Esophagus mucosa (tissue), 1 donor: ENCODE measurements around the gene TRPV2. TPM values are rescaled to one million over a fixed set of nuclear protein-coding genes. Genes with fewer than 3 reads are reported as not detected.

Experiments
- ATAC-seq: fragments of 200-7000 bp; cut with Tn5 transposase; one replicate; pipeline ENCODE4 v1.9.1; 2020
- total RNA-seq: library from RNA; stranded (reverse); gene quantifications from one replicate; pipeline ENCODE4 v1.2.4, GENCODE V29; 2023
- donor health status: DM: yes; HTN: yes; CAD: no.

TRPV2 gene
- total RNA-seq, 1 donor from 2014 or later: 2.7 TPM

DNA sequence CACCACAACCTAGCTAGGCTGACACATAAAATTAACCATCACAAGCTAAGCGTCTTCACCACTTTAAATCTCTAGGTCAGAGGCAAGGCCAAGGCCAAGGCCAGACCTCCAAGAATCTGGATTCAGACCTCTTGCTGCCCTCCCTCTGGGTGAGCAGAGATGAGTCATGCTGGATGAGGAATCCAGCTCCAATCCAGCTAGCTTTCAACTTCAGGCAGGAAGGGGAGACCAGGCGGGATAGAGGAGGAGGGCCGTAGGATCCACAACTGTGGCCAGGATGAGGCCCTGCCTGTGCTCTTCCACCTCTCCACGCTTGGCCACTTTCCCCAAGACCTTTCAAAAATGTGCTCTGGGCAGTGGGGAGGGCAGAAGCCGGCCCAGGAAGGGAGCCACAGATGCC is 61.9 kb downstream of the TRPV2 start:
- no peak for ATAC-seq

DNA sequence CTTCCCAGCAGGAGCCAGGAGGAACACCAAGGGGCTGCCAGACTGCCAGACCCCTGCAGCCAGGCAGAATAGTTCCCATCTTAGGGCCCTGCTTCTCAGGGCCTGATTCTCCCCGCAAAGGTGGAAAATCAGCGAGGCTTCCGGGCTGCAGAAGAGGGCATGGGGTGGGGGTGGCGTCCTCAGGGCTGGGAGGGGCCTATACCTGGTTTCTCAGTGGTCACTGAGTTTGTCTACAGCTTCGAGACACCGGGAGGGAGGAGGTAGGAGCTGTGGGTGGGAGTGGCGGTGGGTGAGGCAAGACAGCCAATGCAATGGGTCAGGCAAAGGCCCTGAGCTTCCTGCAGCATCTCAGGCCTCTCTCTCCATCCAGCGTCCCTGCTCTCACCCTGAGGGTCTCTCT is 62.3 kb downstream of the TRPV2 start:
- no peak for ATAC-seq

DNA sequence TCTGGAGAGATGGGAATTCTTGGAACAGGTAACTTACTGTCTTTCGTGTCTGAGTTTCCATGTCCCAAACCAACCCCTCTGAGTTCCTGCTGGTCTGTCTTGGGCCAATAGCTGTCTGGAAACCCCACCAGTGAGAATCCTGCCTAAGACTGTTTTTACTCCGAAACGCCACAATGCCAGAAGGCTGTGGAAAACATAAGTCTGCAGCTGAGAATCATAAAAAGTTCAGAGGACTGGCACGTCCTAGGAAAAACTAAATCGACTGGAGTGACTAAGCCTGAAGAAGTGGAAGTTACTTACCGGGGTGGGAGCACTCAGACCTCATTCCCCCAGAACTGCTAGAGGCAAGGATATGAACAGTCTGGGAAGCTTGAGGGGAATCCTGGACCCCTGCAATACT is 63.3 kb downstream of the TRPV2 start:
- no peak for ATAC-seq

DNA sequence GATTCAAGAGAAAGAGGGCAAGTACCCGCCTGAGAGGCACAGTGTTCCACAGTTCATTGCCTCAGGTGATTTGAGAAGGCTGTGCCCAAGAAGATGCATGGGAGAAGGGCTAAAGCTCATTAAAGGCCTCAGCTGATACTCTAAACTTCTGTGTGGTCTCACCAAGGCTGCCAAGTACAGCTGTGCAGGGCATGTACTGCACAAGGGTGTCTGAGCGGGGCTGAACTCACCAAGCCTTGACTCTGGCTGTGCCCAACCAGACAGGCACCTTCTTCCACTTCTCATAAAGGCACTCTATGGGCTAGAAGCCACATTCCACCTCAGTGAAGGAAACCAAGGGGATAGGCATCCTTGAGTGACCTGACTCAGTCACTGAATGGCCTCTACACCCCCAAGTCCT is 63.9 kb downstream of the TRPV2 start:
- ATAC-seq: no peak

DNA sequence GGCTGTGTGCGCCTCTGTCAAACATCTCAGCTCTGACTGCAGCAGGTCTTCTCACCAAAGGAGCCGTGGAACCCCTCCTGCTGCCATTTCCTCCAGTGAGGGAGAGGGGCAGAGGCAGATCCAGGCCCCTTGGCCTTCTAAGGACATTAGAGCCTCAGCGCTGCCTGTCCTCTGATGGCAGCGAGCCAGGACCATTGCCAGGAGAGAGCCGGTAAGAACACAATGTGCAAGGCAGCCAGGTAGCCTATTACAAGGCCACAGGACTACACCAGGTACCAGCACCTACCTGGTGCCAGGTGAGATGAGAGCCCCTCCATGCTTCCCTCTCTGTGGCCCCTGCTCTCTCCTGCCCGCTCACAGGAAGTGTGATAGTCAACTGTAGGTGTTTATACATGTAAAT is 65.6 kb downstream of the TRPV2 start:
- ATAC-seq: no peak

DNA sequence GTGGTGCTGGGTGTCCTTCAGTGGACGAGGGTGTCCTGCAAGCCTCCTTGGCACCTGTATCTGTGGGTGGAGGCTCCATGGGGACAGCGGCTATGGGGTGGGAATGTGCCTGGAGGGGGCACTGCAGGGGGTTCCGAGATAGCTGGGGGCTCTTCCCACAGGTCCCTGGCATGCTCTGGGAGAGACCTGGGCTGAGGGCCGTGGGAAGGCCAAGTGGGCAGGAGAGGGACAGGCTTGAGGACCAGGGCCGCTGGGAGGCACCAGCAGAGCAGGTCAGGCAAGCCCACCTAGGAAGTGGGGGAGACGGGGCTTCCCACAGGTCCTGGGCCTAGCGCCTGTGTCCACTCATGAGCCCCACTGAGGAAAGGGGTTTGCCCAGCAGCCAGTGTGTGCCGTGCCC is 66.9 kb downstream of the TRPV2 start:
- ATAC-seq: no peak

DNA sequence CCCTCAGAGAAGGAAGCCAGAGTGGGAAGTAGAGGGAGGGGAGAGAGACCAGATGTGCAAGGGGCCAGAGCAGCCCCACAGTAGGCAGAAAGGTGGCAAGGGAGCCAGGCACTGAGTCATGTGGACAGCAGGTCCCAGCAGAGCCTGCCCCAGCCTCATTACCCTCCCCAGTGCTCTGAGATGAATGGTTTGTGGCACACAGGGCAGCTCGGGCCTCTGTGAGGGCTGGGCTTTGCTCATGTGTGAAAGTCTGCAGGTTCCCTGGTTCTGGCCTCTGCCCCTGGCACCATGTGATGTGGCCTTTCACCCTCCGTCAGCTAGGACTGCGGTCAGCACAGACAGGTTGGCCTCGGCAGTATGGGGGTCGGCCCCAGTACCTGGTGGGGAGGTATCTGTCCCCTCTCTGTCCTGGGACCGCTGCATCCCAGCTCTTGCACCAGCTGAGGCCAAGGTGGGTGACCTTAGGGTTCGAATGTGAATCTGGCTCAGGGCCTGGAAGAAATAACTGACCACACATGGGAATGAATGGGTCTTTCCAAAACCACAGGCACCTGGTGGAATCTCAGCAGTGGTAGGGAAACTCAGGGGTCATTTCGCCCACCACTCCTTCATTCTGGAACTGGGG is 67.8 kb downstream of the TRPV2 start:
- no peak for ATAC-seq

DNA sequence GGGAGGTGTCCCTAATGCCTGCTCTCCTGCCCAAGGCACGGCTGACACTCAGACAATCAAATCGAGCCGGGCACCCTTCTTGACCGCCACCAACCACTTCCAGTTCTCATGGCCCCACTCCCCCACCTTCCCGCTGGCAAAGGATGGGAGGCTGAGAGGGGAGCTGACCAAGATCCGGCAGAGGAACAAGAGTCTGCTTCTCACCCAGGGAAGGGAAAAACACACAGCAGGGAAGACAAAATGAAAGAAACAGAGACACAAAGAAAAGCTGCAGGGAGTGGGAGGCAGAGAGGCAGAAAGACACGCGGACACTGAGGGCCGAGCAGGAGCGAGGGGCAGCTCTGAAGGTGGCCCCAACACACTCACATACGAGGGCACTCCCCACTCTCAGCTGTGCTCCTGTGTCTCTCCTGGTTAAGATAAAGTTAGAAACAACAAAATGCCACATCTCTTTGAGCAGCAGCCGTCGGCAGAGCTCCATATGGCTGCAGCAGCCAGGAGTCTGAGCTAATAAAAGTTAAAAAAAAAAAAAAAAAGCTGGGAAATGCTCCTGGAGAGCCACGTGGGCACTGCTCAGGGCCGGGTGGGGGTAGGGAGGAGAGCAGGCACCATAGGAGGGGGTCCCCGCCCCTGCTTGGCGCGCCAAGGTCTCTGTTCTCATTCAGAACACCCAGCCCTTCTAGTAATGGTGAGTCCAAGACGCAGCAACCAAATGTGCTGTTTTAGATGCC is 69.2 kb downstream of the TRPV2 start:
- no peak for ATAC-seq

Other genes with a start within 250 kb of the TRPV2 start
- 71.0 TPM for gene NCOR1, start 200.0 kb upstream of the TRPV2 start, total RNA-seq
- gene PIGL, start 198.4 kb upstream of the TRPV2 start, total RNA-seq: 18.9 TPM
- gene CENPV, start 62.1 kb upstream of the TRPV2 start, total RNA-seq: 1.2 TPM
- 475 TPM for gene UBB, start 34.5 kb upstream of the TRPV2 start, total RNA-seq
- gene LRRC75A, start 76.6 kb downstream of the TRPV2 start, total RNA-seq: 0.08 TPM
- 1.9 TPM for gene ZNF287, start 153.6 kb downstream of the TRPV2 start, total RNA-seq
- gene ZNF624, start 238.3 kb downstream of the TRPV2 start, total RNA-seq: 2.7 TPM